Breast epithelium (tissue), 3 donors: ENCODE data around the gene LRRK1.

ENCODE experiments used
- CTCF ChIP-seq, 3 donors: fragments of 450-650 bp; IDR thresholded peaks; one replicate each; pipeline ENCODE4 v1.5.1; 2016 to 2017; ENCODE audit warnings: antibody characterized with exemption in 3 of 3, mild to moderate bottlenecking in 3 of 3, moderate library complexity in 3 of 3
- POLR2AphosphoS5 ChIP-seq, 3 donors: sonication (generic); formaldehyde crosslinking; IDR thresholded peaks; one replicate each; pipeline ENCODE4 v1.6.1; 2017; ENCODE audit warnings: antibody characterized with exemption in 3 of 3

- TF ChIP-seq CTCF (IDR thresholded peaks at IDR 0.05), result no peak
- TF ChIP-seq POLR2AphosphoS5 (IDR thresholded peaks at IDR 0.05), result no peak
Observed at GRCh38 chr15:100941536-100941935, 22.4 kb downstream of the LRRK1 start.
